ENCODE measurements around the gene MICALL2.

The MICALL2 gene

DNA sequence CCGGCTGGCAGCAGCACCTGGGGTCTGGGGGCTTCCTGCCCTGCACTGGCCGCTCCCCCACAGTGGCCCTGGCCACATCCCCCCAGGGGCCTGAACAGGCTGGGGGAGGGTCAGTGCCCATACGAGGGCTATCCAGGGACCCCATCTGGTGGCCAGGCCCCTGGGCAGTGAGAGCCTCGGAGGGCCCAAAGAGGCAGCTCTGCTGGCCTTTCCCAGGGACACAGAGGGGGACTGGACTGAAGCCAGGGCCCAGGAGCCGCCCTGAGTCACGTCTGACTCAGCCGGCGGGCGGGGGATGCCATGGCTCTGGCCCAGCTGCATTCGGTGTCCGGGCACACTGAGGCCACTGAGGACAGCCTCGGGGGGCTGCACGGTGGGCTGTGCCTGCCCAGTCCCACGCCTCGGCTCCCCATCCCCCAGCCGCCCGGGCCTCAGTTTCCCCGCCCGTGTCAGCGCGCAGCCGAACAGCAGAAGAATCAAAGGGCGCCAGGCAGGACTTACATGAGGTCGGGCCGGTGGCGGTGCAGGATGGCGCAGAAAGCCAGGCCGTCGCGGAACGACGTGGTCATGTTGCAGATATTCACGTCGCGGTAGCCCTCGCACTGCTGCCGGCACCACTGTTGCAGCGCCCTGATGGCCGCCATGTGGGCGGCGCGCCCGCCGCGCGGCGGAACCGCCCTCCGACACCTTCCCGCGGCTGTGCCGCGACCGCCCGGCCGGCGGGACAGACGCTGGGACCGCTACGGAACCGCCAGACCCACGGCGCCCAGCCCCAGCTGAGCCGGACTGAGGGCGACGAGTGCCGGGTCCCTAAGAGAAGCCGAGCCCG lies at the start of gene MICALL2:
MICALL2 (minus strand) TSS at position 788 of the 829 bp plus-strand sequence; CDS start at position 644, 144 bp downstream.
- DNase-seq, result no peak

DNA sequence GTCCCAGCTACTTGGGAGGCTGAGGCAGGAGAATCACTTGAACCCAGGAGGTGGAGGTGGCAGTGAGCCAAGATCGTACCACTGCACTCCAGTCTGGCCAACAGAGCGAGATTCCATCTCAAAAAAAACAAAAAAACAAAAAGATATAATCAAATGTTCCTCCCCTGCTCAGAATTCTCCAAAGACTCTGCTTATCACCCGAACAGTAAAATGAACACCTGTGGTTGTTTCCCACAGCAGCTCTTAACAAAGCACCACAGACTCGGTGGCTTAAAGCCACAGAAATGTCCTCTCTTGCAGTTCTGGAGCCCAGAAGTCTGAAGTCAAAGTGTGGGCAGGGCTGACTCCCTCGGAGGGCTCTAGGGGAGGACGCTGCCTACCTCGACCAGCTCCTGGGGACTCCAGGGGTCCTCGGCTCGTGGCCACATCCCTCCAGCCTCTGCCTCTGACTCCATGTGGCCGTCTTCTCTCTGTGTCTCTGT lies 49.0 kb upstream of the MICALL2 start:
- no peak for DNase-seq

GRCh38 chr7:1505731-1506550 lies 46.7 kb upstream of the MICALL2 start:
- peak in 1 of 2 experiments; percentile 18 for DNase-seq

- peak; percentile 82 to 93 for DNase-seq
Observed at GRCh38 chr7:1503816-1504775, 44.8 kb upstream of the MICALL2 start, which contains the start of gene INTS1. TSS of gene INTS1 (minus strand) at chr7:1504389. CDS start at chr7:1503960, 429 bp downstream.

DNA sequence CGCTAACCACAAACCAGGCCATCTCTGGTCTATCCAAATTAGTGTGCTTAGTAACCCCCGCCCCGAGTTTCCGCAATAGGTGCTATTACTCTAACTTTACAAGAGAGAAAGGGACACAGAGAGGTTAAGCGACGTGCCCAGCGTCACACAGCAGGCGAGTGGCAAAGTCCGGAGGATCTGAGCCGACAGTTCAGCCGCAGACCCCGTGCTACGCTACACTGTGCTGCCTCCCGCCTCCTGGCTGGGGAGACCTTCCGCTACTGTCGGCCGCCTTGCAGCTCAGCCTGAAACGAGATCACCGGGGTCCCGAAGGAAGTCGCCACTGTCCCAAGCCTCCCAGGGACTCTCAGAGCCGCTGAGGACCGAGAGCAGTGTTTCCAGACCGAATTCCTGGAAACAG lies 44.1 kb upstream of the MICALL2 start:
- DNase-seq, result no peak

DNA sequence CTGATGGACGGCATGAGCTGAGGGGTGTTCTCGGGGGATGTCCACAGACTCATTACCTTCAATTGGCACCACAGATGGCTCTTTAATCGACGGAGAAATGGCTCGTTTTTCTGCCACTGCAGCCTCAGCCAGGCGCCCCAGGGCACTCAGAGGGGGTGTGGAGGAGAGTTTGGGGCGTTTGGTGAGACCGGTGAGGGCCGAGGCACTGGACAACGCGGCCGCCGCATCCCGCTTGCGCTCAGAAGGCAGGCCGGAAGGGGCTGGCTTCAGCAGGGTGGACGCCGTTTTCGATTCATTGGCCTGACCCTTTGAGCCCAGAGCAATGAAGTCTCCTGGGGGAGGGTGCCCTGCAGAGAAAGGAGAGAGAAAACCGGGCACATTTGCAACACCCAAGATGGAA lies 43.6 kb upstream of the MICALL2 start:
- DNase-seq, result no peak

- no peak for DNase-seq
Observed at GRCh38 chr7:1501487-1502270, 42.4 kb upstream of the MICALL2 start.

DNA sequence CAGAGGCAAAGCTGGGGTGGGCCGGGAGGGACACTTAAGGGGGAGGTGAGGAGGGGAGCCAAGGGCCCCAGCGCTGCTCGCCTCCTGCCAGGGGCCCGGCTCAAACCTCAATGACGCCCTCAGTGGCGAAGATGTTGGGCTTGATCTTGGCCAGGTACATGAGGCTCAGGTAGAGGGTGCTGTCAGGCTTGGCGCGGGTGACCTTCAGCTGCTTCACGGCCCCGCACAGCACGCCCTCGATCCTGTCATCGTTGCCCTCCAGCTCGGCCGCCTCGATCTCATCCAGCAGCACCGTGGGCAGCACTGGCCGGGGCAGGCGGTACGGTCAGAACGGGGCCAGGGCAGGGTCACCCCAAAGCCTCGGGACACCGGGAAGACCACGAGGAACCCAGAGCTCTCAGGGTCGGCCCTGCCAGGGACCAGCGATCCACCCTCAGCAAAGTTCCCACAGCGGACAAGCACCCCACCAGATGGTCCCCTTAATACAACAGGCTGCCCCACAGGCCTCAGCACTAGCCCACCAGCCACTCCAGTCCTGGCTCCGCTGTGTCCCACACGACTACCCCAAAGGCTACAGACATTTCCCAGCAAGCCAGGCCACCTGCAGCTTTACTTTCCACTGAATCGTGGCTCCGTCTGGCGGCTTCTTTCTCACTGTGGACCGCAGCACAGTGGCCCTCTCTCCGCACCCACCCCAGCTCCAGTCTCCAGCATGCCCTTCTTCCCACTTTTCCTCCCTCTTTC lies 41.0 kb upstream of the MICALL2 start:
- DNase-seq, result no peak

GRCh38 chr7:1499367-1500029 lies 40.2 kb upstream of the MICALL2 start:
- DNase-seq, result no peak

DNA sequence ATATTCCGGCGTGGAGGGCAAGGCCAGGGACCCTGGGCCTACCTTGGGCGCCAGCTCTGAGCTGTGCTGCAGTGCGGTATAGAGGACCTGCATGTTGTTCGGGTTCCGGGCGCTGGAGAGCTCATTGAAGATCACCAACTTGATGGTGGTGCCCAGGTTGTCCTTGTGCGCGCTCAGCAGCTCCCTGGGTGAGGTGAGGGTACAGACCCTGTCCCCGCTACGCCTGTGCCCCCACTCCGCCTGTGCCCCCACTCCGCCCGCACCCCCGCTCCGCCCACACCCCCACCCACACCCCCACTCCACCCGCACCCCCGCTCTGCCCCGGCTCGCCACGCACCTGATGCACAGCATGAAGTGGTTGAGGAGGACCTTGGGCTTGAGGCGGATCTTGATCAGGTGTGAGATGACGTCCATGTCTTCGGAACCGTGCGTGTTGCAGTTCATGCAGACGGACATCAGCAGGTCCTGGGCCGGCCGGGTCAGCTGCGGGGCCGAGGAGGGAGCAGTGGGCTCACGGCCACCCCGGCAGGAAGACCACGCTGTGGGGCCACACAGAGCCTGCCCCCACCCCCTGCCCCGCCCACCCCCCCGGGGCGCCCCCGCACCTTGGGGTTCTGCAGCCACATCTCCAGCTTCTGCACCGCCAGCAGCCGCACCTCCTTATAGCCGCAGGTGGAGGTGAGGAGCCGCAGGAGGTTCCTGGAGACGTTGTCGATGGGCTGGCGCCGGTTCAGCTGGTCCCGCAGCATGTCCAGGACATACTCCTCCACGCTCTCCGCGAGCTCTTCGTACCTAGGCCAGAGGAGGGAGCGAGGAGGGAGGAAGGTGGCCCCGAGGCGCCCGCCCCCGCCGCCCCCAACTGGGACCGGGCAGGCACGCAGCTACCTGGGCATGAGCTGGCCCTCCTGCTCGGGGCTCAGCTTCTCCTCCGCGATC lies 39.4 kb upstream of the MICALL2 start:
- no peak for DNase-seq

GRCh38 chr7:1497293-1497927 lies 38.1 kb upstream of the MICALL2 start:
- DNase-seq, result no peak

GRCh38 chr7:1496531-1497292 lies 37.4 kb upstream of the MICALL2 start:
- no peak for DNase-seq

DNA sequence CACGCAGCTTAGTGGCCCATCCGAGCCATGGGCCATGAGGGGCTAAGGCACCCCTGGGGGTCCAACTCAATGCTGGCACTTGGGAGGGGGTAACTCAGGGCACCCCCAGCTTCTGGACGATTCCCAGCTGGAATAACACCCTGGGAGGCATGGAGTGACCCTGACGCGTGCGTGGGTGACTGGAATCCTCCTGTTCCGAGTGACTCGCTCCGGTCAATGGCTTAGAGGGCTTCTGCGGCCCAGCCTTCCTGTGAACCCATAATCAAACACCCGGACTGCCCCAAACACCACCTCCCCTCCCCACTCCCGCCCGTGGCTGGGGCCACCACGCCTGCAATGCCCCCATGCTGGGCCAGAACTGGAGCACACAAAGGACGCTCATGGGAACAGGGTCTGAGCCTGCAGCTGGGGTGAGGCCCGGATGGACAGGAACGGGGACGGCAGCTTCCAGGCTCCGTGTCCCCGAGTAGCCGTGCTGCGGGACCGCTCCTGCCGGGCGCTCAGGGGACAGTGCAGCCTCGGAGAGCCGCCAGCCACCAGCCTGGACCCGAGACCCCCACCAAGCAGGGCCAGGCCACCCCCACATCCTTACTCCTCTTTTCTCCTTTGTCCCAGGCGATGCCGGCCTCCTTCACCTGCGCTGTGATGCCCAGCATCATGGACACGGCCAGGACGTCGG lies 36.4 kb upstream of the MICALL2 start:
- DNase-seq, result no peak

- no peak for DNase-seq
Observed at GRCh38 chr7:1494866-1495563, 35.7 kb upstream of the MICALL2 start.

GRCh38 chr7:1494447-1494846 lies 35.2 kb upstream of the MICALL2 start:
- no peak for DNase-seq

DNA sequence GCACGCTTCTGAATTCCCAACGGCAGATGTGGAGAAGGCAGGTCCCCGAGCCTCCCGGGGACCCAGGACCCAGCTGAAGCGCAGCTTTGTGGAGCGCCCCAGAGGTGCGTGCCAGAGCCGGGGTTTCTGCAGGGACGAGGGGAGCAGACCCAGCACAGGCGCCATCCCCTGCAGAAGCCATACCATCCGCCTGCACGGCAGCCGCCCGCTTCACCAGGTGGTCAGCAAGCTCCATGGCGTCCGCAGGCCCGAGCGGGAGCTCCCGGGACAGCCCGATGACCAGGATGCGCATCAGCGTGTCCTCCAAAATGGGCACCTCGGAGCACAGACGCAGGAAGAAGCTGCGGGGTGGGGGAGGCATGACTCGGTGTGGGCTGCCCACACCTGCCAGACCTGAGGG lies 34.3 kb upstream of the MICALL2 start:
- no peak for DNase-seq

DNA sequence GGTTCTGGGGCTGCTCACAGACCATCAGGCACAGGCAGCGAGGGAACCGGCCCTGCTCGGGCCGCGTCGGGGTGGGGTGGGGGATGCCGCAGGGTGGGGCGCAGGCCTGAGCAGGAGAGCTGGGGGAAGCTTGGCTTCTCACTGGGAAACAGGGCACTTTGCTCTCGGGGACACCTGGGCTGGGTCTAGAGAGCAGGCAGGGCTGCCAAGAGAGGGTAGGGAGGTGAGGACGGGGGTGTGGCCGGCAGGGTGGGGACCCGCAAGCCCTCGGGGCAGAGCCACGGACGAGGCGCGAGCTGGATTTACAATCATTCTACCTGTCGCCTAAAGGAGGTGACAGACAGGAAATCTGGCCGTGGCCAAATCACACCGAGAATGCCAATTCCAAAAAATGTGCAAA lies 33.9 kb upstream of the MICALL2 start:
- DNase-seq, result no peak

Data from NCI-H1930 (cell line).